ENCODE results near the gene IL1RL1. TPM values are rescaled to one million over a fixed set of nuclear protein-coding genes. Genes with fewer than 3 reads are reported as not detected.
"Not testable (repeated sequence)": the region's sequence is repeated elsewhere in the genome, so short reads cannot be mapped to it uniquely, and the experiment has no call there.

The IL1RL1 gene
- total and polyA plus RNA-seq, 4 donors: 0.17 to 1.1 TPM; not detected in 2

- H3K4me1 ChIP-seq (ENCODE audit: control insufficient read depth, insufficient read depth, low read length); H3K36me3 ChIP-seq (ENCODE audit: control insufficient read depth, insufficient read depth, low read length); DNase-seq (ENCODE audit: low read depth in 4 of 6, low spot score in 6 of 6); H3K4me3 ChIP-seq (ENCODE audit: low read depth, low read length); H3K27me3 ChIP-seq (ENCODE audit: control insufficient read depth, insufficient read depth, low read length); H3K9me3 ChIP-seq (ENCODE audit: control insufficient read depth, insufficient read depth, low read length); H3K27ac ChIP-seq (ENCODE audit: low read depth, low read length): not testable (repeated sequence)
- WGBS (ENCODE audit: insufficient coverage): 91% methylated on average over 3 of the region's 5 CpGs
Observed at GRCh38 chr2:102324914-102325313, 13.6 kb downstream of the IL1RL1 start.

DNA sequence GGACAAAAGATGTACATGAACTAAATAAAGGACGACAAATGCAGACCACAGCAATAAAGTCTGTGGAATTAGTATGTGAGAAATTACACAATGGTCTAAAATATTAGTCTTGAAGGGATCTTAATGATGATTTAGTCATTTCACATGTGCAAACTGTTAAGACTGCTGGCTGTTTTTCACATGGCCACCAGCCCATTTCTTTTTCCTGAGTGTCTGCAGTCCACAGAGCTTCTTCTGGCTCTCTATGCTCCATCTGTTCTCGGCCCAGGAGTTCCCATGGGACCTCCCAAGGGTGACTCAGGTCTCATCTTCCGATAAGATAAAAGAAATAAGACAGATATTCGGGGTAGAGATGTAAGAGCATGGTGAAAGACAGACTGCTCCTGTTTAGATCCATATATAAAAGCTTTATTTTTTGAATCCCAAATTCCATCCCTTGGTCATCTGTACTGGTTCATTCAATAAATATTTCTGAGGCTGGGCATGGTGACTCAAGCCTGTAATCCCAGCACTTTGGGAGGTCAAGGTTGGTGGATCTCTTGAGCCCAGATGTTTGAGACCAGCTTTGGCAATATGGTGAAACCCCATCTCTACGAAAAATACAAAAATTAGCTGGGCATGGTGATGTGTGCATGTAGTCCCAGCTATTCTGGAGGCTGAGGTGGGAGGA lies 20.1 kb downstream of the IL1RL1 start:
- Histone ChIP-seq H3K27ac (ENCODE audit: low read depth, low read length) (no peak overlapping the region), H3K36me3 (ENCODE audit: control insufficient read depth, insufficient read depth, low read length) (no peaks in the 10 kb centered on the region), H3K4me1 (ENCODE audit: control insufficient read depth, insufficient read depth, low read length) (no peaks in the 10 kb centered on the region), H3K4me3 (ENCODE audit: low read depth, low read length) (no peak overlapping the region), H3K9me3 (ENCODE audit: control insufficient read depth, insufficient read depth, low read length) (no peaks in the 10 kb centered on the region), H3K27me3 (ENCODE audit: control insufficient read depth, insufficient read depth, low read length) (no peaks in the 10 kb centered on the region)
- WGBS (ENCODE audit: insufficient coverage): 100% methylated on average over 1 of the region's 5 CpGs
- no peak for DNase-seq (ENCODE audit: low read depth in 4 of 6, low spot score in 6 of 6)

DNA sequence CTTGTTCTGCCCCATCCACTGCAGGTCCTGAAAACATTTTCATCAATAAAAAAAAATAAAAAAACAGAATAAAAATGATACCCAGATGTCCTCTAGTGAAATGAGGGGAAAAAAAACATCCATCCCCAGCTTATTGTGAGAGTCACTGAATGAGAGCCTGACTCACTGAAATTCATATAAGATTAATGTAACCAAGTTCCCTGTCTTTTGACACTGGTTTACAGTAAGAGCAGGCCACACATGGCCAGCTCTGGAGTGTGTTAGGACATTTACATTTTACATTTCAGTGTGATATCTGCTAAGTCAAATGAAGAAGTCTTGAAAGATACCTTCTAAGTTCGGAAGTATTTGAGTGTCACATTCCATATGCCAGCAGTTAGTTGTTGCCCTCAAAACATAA lies 23.1 kb downstream of the IL1RL1 start:
- Histone ChIP-seq H3K4me3 (ENCODE audit: low read depth, low read length) (no peak overlapping the region), H3K4me1 (ENCODE audit: control insufficient read depth, insufficient read depth, low read length) (no peaks in the 10 kb centered on the region), H3K27me3 (ENCODE audit: control insufficient read depth, insufficient read depth, low read length) (no peaks in the 10 kb centered on the region), H3K27ac (ENCODE audit: low read depth, low read length) (no peak overlapping the region), H3K36me3 (ENCODE audit: control insufficient read depth, insufficient read depth, low read length) (no peaks in the 10 kb centered on the region), H3K9me3 (ENCODE audit: control insufficient read depth, insufficient read depth, low read length) (no peaks in the 10 kb centered on the region)
- DNase-seq (ENCODE audit: low read depth in 4 of 6, low spot score in 6 of 6): no peak
- 86% methylated on average over 1 of the region's 1 CpG for WGBS (ENCODE audit: insufficient coverage)

GRCh38 chr2:102335871-102336366 lies 24.6 kb downstream of the IL1RL1 start:
- H3K4me1 ChIP-seq (ENCODE audit: control insufficient read depth, insufficient read depth, low read length): no peaks in the 10 kb centered on the region
- no peaks in the 10 kb centered on the region for H3K36me3 ChIP-seq (ENCODE audit: control insufficient read depth, insufficient read depth, low read length)
- H3K4me3 ChIP-seq (ENCODE audit: low read depth, low read length): no peak overlapping the region
- no peak overlapping the region for H3K27ac ChIP-seq (ENCODE audit: low read depth, low read length)
- WGBS (ENCODE audit: insufficient coverage): 68% methylated on average over 5 of the region's 8 CpGs
- no peak for DNase-seq (ENCODE audit: low read depth in 4 of 6, low spot score in 6 of 6)
- no peaks in the 10 kb centered on the region for H3K27me3 ChIP-seq (ENCODE audit: control insufficient read depth, insufficient read depth, low read length)
- no peaks in the 10 kb centered on the region for H3K9me3 ChIP-seq (ENCODE audit: control insufficient read depth, insufficient read depth, low read length)

DNA sequence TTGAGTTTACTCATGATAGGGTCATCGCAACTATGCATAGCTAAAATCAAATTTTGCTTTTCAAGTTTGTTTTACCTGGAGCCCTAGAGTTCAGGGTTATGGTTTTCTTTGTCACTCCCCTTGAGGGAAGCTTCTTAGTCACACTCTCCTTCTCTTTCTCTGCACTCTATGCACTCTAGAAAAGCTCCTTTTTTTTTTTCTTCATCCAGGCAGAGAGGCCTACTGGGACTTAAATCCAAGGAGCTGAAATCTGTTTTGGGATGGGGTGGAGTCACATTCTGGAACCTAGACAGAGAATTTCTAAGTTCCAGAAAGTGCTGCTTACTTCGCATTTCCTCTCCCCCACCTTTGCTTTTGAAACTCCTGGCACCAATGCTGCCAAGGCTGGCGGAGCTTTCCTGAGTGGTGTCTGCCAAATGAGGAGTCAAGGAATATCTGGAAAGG lies 25.2 kb downstream of the IL1RL1 start:
- DNase-seq (ENCODE audit: low read depth in 4 of 6, low spot score in 6 of 6): no peak
- H3K27ac ChIP-seq (ENCODE audit: low read depth, low read length): no peak overlapping the region
- no peaks in the 10 kb centered on the region for H3K4me1 ChIP-seq (ENCODE audit: control insufficient read depth, insufficient read depth, low read length)
- WGBS (ENCODE audit: insufficient coverage): no CpG with 5 or more reads among the region's 3 CpGs
- H3K36me3 ChIP-seq (ENCODE audit: control insufficient read depth, insufficient read depth, low read length): no peaks in the 10 kb centered on the region
- no peaks in the 10 kb centered on the region for H3K9me3 ChIP-seq (ENCODE audit: control insufficient read depth, insufficient read depth, low read length)
- no peak overlapping the region for H3K4me3 ChIP-seq (ENCODE audit: low read depth, low read length)
- H3K27me3 ChIP-seq (ENCODE audit: control insufficient read depth, insufficient read depth, low read length): no peaks in the 10 kb centered on the region

GRCh38 chr2:102337012-102337411 lies 25.6 kb downstream of the IL1RL1 start:
- no peak for DNase-seq (ENCODE audit: low read depth in 4 of 6, low spot score in 6 of 6)
- Histone ChIP-seq H3K4me3 (ENCODE audit: low read depth, low read length) (no peak overlapping the region), H3K4me1 (ENCODE audit: control insufficient read depth, insufficient read depth, low read length) (no peaks in the 10 kb centered on the region), H3K27me3 (ENCODE audit: control insufficient read depth, insufficient read depth, low read length) (no peaks in the 10 kb centered on the region), H3K27ac (ENCODE audit: low read depth, low read length) (no peak overlapping the region), H3K9me3 (ENCODE audit: control insufficient read depth, insufficient read depth, low read length) (no peaks in the 10 kb centered on the region), H3K36me3 (ENCODE audit: control insufficient read depth, insufficient read depth, low read length) (no peaks in the 10 kb centered on the region)
- WGBS (ENCODE audit: insufficient coverage): no CpG with 5 or more reads among the region's 1 CpG

DNA sequence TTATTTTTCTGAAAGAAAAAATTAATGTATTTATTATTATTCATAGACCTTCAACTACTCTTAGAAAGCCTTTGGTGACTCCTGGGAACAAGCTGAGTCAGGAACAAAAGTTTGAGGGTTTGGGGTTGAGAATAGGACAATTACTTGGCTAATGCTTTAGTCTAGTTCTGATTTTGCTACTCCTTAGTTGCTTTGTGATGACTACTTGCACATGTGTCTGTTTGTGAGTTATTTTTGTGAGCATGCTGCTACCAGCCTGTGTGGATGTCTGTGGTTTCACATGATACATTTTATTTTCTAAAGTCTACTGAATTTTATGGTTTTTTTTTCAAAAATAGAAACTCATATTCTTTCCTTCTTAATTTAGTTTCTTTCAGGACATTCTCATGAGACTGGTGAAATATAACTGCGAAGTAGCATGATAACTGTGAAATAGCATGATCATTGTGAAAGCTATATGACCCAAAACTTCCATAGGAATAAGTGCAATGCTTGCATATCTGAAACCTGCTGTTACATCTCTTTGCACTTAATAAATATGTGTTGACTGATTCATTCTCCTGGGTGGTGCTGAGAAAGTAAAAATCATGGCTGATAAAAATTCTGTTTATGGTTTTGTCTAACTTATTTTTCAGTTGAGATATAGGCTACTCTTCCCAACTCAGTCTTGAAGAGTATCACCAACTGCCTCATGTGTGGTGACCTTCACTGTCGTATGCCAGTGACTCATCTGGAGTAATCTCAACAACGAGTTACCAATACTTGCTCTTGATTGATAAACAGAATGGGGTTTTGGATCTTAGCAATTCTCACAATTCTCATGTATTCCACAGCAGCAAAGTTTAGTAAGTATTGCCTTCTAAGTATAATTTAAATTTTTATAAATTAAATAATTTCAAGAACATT lies 26.4 kb downstream of the IL1RL1 start:
- no peaks in the 10 kb centered on the region for H3K9me3 ChIP-seq (ENCODE audit: control insufficient read depth, insufficient read depth, low read length)
- no CpG with 5 or more reads among the region's 3 CpGs for WGBS (ENCODE audit: insufficient coverage)
- no peaks in the 10 kb centered on the region for H3K27me3 ChIP-seq (ENCODE audit: control insufficient read depth, insufficient read depth, low read length)
- H3K4me1 ChIP-seq (ENCODE audit: control insufficient read depth, insufficient read depth, low read length): no peaks in the 10 kb centered on the region
- H3K36me3 ChIP-seq (ENCODE audit: control insufficient read depth, insufficient read depth, low read length): no peaks in the 10 kb centered on the region
- H3K27ac ChIP-seq (ENCODE audit: low read depth, low read length): no peak overlapping the region
- DNase-seq (ENCODE audit: low read depth in 4 of 6, low spot score in 6 of 6): no peak
- H3K4me3 ChIP-seq (ENCODE audit: low read depth, low read length): no peak overlapping the region

- H3K4me3 ChIP-seq (ENCODE audit: low read depth, low read length): no peak overlapping the region
- no peak for DNase-seq (ENCODE audit: low read depth in 4 of 6, low spot score in 6 of 6)
- no peaks in the 10 kb centered on the region for H3K9me3 ChIP-seq (ENCODE audit: control insufficient read depth, insufficient read depth, low read length)
- H3K36me3 ChIP-seq (ENCODE audit: control insufficient read depth, insufficient read depth, low read length): no peaks in the 10 kb centered on the region
- no peaks in the 10 kb centered on the region for H3K27me3 ChIP-seq (ENCODE audit: control insufficient read depth, insufficient read depth, low read length)
- no peak overlapping the region for H3K27ac ChIP-seq (ENCODE audit: low read depth, low read length)
- no peaks in the 10 kb centered on the region for H3K4me1 ChIP-seq (ENCODE audit: control insufficient read depth, insufficient read depth, low read length)
- no CpG with 5 or more reads among the region's 7 CpGs for WGBS (ENCODE audit: insufficient coverage)
Observed at GRCh38 chr2:102340778-102341177, 29.4 kb downstream of the IL1RL1 start.

- Histone ChIP-seq H3K4me1 (ENCODE audit: control insufficient read depth, insufficient read depth, low read length) (no peaks in the 10 kb centered on the region), H3K27me3 (ENCODE audit: control insufficient read depth, insufficient read depth, low read length) (no peaks in the 10 kb centered on the region), H3K27ac (ENCODE audit: low read depth, low read length) (no peak overlapping the region), H3K4me3 (ENCODE audit: low read depth, low read length) (no peak overlapping the region), H3K9me3 (ENCODE audit: control insufficient read depth, insufficient read depth, low read length) (no peaks in the 10 kb centered on the region), H3K36me3 (ENCODE audit: control insufficient read depth, insufficient read depth, low read length) (no peaks in the 10 kb centered on the region)
- DNase-seq (ENCODE audit: low read depth in 4 of 6, low spot score in 6 of 6): peak in 1 of 6 donors; percentile 36
- WGBS (ENCODE audit: insufficient coverage): no CpG with 5 or more reads among the region's 3 CpGs
Observed at GRCh38 chr2:102342888-102343287, 31.5 kb downstream of the IL1RL1 start.
